Measurements from ENCODE around the gene FAM9C. TPM values are rescaled to one million over a fixed set of nuclear protein-coding genes. Genes with fewer than 3 reads are reported as not detected.

Gene FAM9C
- total and polyA plus RNA-seq, 2 donors (not counting 1 experiment from before 2014, with no cell fraction given) = not detected

DNA sequence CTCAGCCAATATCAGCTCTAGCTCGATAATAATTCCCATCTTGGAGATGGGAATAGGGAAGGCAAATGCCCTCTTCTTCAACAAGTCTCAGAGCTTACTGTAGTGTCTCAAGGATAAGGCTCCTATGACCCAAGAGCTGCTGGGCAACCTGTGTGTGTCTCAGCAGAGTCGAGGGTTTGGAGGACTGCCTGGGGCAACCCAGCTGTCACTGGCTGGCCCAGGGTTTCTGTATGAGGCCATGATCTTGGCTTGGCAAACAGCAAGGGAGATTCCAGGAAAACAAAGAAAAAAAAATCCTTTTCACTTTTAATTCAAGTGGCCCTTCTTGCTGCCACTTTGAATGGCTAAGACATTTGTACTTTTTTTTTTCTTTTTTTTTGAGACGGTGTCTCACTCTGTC lies 35.1 kb downstream of the FAM9C start:
- H3K27ac Mint-ChIP-seq = peak overlapping the region; percentile 76
- peak overlapping the region; percentile 69 for H3K4me2 ChIP-seq (replicated peaks; ENCODE audit: low read depth, low read length, poor library complexity, severe bottlenecking)
- no peak overlapping the region for H3K4me3 Mint-ChIP-seq
- peaks cover 7% of the 10 kb centered on the region for H3K79me2 ChIP-seq (ENCODE audit: control insufficient read depth, insufficient read depth, low read length)
- peaks cover 0 to 5% (median 0%) of the 10 kb centered on the region in 4 experiments for H3K27me3 ChIP-seq (replicated peaks in 1 of 4; ENCODE audit: control extremely low read depth in 1 of 4, control insufficient read depth in 3 of 4, insufficient read depth in 4 of 4, low read length in 3 of 4)
- no peak for DNase-seq
- H3K9me3 Mint-ChIP-seq (ENCODE audit: insufficient read depth) = no peaks in the 10 kb centered on the region
- no CpG with 5 or more reads among the region's 3 CpGs for WGBS (ENCODE audit: insufficient coverage)
- peaks cover 71 to 79% of the 10 kb centered on the region in 2 donors for H3K4me1 ChIP-seq (ENCODE audit: control insufficient read depth in 2 of 2, insufficient read depth in 2 of 2, low read length in 2 of 2)
- no peak for TF ChIP-seq EZH2 (IDR thresholded peaks at IDR 0.05; ENCODE audit: borderline replicate concordance, insufficient read depth, low read depth, low read length, poor library complexity, severe bottlenecking)
- no peaks in the 10 kb centered on the region for H3K27me3 Mint-ChIP-seq
- no peaks in the 10 kb centered on the region for H4K20me1 ChIP-seq (ENCODE audit: control insufficient read depth, insufficient read depth, low read length, poor library complexity, severe bottlenecking)
- ATAC-seq (ENCODE audit: low read depth) = no peak
- H3K9ac ChIP-seq (ENCODE audit: low read length) = no peak overlapping the region
- H2AFZ ChIP-seq (ENCODE audit: insufficient read depth, low read depth, low read length, poor library complexity, severe bottlenecking) = no peak overlapping the region
- H3K4me1 Mint-ChIP-seq = peaks cover 78% of the 10 kb centered on the region
- H3K36me3 ChIP-seq (replicated peaks in 1 of 2; ENCODE audit: control extremely low read depth in 1 of 2, control insufficient read depth in 1 of 2, extremely low read depth in 1 of 2, insufficient read depth in 2 of 2, low read length in 1 of 2) = no peaks in the 10 kb centered on the region
- intact Hi-C loops (cut with micrococcal nuclease) = no loop called here
- CTCF ChIA-PET = interaction anchor here (1.1 to 3.8 kb wide), 4 partner anchors 59 to 478 kb away, joined by 4 to 14 read pairs (median 6); no protein-coding TSS in a partner anchor
- POLR2A ChIA-PET = no interaction called here
- no peaks in the 10 kb centered on the region for H3K9me3 ChIP-seq (ENCODE audit: control extremely low read depth in 1 of 3, control insufficient read depth in 2 of 3, insufficient read depth in 1 of 3, low read length in 2 of 3)
- H3K27ac ChIP-seq (ENCODE audit: low read length in 2 of 2) = peak overlapping the region; percentile 18 to 23
- no peak overlapping the region for H3K4me3 ChIP-seq (ENCODE audit: control extremely low read depth in 1 of 5, extremely low read depth in 1 of 5, insufficient read depth in 1 of 5, low read depth in 2 of 5, low read length in 4 of 5)

DNA sequence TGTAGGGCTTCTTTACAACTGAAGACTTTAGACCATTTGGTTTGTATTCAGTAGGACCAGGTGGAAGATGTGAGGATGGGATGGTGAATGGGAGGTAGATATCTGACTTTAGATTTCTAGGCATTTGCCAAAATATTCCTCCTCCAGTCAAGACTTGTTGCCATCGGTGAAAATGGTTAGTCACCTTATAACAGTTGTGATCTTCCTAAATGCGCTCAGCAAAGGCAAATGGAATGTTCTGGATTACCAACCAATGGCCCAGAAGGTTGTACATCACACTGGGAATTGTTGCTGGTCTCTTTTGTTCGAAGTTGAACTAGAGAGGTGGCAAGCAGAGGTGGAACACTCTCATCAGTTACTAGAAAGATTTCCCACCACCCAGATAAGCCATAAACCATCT lies 35.6 kb downstream of the FAM9C start:
- Histone ChIP-seq H3K4me2 (replicated peaks; ENCODE audit: low read depth, low read length, poor library complexity, severe bottlenecking) (peak overlapping the region; percentile 69), H3K9me3 (ENCODE audit: control extremely low read depth in 1 of 3, control insufficient read depth in 2 of 3, insufficient read depth in 1 of 3, low read length in 2 of 3) (no peaks in the 10 kb centered on the region), H3K36me3 (replicated peaks in 1 of 2; ENCODE audit: control extremely low read depth in 1 of 2, control insufficient read depth in 1 of 2, extremely low read depth in 1 of 2, insufficient read depth in 2 of 2, low read length in 1 of 2) (no peaks in the 10 kb centered on the region), H3K79me2 (ENCODE audit: control insufficient read depth, insufficient read depth, low read length) (peaks cover 4% of the 10 kb centered on the region), H3K9ac (ENCODE audit: low read length) (no peak overlapping the region), H3K4me3 (ENCODE audit: control extremely low read depth in 1 of 5, extremely low read depth in 1 of 5, insufficient read depth in 1 of 5, low read depth in 2 of 5, low read length in 4 of 5) (peak overlapping the region in 1 of 5 experiments; percentile 2), H3K27me3 (replicated peaks in 1 of 4; ENCODE audit: control extremely low read depth in 1 of 4, control insufficient read depth in 3 of 4, insufficient read depth in 4 of 4, low read length in 3 of 4) (peaks cover 0 to 5% (median 0%) of the 10 kb centered on the region in 4 experiments), H3K27ac (ENCODE audit: low read length in 2 of 2) (peak overlapping the region; percentile 18 to 23), H3K4me1 (ENCODE audit: control insufficient read depth in 2 of 2, insufficient read depth in 2 of 2, low read length in 2 of 2) (peaks cover 66 to 75% of the 10 kb centered on the region in 2 donors), H2AFZ (ENCODE audit: insufficient read depth, low read depth, low read length, poor library complexity, severe bottlenecking) (no peak overlapping the region), H4K20me1 (ENCODE audit: control insufficient read depth, insufficient read depth, low read length, poor library complexity, severe bottlenecking) (no peaks in the 10 kb centered on the region)
- intact Hi-C loops (cut with micrococcal nuclease) = no loop called here
- CTCF ChIA-PET = interaction anchor here (1.1 to 3.8 kb wide), 4 partner anchors 30 to 84 kb away, joined by 4 to 14 read pairs (median 6); no protein-coding TSS in a partner anchor
- no peaks in the 10 kb centered on the region for H3K9me3 Mint-ChIP-seq (ENCODE audit: insufficient read depth)
- no peak for DNase-seq
- no peak overlapping the region for H3K4me3 Mint-ChIP-seq
- TF ChIP-seq, protein P1, sequence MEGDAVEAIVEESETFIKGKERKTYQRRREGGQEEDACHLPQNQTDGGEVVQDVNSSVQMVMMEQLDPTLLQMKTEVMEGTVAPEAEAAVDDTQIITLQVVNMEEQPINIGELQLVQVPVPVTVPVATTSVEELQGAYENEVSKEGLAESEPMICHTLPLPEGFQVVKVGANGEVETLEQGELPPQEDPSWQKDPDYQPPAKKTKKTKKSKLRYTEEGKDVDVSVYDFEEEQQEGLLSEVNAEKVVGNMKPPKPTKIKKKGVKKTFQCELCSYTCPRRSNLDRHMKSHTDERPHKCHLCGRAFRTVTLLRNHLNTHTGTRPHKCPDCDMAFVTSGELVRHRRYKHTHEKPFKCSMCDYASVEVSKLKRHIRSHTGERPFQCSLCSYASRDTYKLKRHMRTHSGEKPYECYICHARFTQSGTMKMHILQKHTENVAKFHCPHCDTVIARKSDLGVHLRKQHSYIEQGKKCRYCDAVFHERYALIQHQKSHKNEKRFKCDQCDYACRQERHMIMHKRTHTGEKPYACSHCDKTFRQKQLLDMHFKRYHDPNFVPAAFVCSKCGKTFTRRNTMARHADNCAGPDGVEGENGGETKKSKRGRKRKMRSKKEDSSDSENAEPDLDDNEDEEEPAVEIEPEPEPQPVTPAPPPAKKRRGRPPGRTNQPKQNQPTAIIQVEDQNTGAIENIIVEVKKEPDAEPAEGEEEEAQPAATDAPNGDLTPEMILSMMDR (IDR thresholded peaks at IDR 0.05) = no peak
- TF ChIP-seq EZH2 (IDR thresholded peaks at IDR 0.05; ENCODE audit: borderline replicate concordance, insufficient read depth, low read depth, low read length, poor library complexity, severe bottlenecking) = no peak
- no peaks in the 10 kb centered on the region for H3K27me3 Mint-ChIP-seq
- no CpG with 5 or more reads among the region's 3 CpGs for WGBS (ENCODE audit: insufficient coverage)
- ATAC-seq (ENCODE audit: low read depth) = no peak
- no peak overlapping the region for H3K27ac Mint-ChIP-seq
- POLR2A ChIA-PET = interaction anchor here (1.0 to 1.4 kb wide), 3 partner anchors 28 to 53 kb away, joined by 4 to 8 read pairs (median 4); no protein-coding TSS in a partner anchor
- peaks cover 74% of the 10 kb centered on the region for H3K4me1 Mint-ChIP-seq

All from B cell (primary cell).